ENCODE results near the gene C2CD4B.

GRCh38 chr15:62187425-62187824 is 22.3 kb upstream of the C2CD4B start:
- TF ChIP-seq CTCF (IDR thresholded peaks at IDR 0.05; ENCODE audit: low read depth, low read length, missing input control) (no peak), MAX (IDR thresholded peaks at IDR 0.05) (no peak)
